ENCODE measurements around the gene BBX.

The BBX gene

GRCh38 chr3:107855710-107856109 lies 332.9 kb downstream of the BBX start:
- no peak for DNase-seq (ENCODE audit: extremely low read depth, low read depth)
- TF ChIP-seq CTCF (IDR thresholded peaks at IDR 0.05; ENCODE audit: low read depth, low read length): no peak

GRCh38 chr3:107857854-107858253 lies 335.1 kb downstream of the BBX start:
- no peak for DNase-seq (ENCODE audit: extremely low read depth, low read depth)
- no peak for TF ChIP-seq CTCF (IDR thresholded peaks at IDR 0.05; ENCODE audit: low read depth, low read length)

- no peak for TF ChIP-seq CTCF (IDR thresholded peaks at IDR 0.05; ENCODE audit: low read depth, low read length)
- no peak for DNase-seq (ENCODE audit: extremely low read depth, low read depth)
These were observed 336.1 kb downstream of the BBX start for GRCh38 chr3:107858876-107859275.
